ENCODE data around the gene NOTCH4.

The NOTCH4 gene

DNA sequence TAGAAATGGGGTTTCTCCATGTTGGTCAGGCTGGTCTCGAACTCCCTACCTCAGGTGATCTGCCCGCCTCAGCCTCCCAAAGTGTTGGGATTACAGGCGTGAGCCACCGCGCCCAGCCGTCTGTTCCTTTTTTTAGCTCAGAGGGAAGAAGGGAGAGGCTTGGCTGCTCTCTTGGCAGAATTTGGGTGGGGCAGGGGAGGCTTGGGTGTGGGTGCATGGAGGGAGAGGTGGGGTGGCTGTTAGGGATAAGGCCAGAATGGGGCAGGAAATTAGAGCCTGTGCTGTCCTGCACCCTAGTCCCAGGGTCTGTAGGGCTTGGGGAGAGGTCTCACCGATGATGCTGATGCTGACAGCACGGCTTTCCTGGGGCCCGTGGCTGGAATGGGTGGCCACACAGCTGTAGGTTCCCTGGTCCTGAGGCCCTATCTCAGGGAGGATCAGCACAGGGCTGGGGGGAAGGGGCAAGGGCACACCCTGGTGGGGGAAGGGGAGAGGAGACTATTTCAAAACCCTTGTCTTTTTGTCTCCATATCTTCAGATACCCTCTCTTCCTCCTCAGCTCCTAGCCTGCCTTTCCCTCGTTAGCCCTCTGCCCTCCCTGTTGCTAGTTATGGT lies 41.8 kb downstream of the NOTCH4 start:
- DNase-seq (ENCODE audit: low read depth in 2 of 2) = no peak

GRCh38 chr6:32181148-32181702 lies 42.6 kb downstream of the NOTCH4 start:
- no peak for DNase-seq (ENCODE audit: low read depth in 2 of 2)

DNA sequence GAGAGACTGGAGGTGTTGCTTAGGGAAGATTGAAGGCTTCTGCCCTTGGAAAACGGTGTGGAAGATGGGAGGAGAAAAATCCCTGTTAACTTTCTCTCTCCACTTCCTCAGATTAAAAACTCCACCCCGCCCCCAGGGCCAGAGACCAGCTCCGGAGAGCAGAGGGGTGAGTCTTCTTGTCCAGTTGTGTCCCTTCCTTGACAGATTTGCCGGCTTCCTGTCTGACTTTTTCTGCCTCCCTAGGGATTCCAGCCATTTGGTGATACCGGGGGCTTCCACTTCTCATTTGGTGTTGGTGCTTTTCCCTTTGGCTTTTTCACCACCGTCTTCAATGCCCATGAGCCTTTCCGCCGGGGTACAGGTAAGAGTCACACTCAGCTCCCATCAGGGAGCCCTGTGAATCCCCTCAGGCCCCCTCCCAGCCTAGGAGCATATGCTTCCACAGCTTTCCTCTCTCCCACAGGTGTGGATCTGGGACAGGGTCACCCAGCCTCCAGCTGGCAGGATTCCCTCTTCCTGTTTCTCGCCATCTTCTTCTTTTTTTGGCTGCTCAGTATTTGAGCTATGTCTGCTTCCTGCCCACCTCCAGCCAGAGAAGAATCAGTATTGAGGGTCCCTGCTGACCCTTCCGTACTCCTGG lies 44.0 kb downstream of the NOTCH4 start:
- no peak for DNase-seq (ENCODE audit: low read depth in 2 of 2)

DNA sequence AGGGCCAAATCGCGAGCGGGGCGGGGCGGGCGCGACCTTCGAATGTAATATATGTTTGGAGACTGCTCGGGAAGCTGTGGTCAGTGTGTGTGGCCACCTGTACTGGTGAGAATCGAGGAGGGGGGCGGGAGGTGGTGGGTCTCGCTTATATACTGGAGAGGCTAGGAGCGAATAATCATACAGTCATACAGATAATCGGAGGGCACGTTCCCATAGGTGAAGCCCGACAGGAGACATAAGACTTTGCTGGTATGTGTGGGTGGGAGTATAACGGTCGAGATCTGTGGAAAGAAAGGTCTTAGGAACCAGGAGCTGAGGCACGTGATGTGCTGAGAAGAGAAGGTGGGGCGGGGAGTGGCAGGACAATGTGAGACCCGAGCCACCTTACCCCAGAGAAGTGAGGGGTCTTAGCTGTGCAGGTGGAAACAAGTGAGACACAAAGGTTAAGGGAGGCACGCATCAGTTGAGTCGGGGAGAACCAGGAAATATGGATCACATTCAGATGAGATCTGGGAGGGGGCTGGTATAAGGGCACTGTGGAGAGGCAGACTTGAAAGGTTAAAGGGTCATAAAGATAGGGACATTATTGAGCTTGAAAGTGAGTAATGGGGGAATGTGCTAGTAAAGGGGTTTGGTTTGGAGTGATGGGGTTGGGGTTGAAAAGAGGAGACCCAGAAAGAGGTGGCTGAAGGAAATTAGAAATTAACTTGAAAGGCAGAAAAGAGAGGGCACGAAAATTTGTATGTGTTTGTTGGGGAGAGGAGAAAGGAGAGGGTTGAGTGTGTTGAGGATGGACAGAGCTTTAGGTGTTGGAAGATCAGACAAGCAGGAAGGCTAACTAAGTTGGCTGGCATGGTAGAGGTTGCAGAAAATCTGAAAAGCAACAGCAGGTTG lies 45.1 kb downstream of the NOTCH4 start:
- no peak for DNase-seq (ENCODE audit: low read depth in 2 of 2)

GRCh38 chr6:32177788-32178546 lies 45.9 kb downstream of the NOTCH4 start, which contains the start of gene RNF5:
TSS of gene RNF5 (plus strand) at chr6:32178405. CDS start at chr6:32178512, 107 bp downstream.
- peak; percentile 100 for DNase-seq (ENCODE audit: low read depth in 2 of 2)

DNA sequence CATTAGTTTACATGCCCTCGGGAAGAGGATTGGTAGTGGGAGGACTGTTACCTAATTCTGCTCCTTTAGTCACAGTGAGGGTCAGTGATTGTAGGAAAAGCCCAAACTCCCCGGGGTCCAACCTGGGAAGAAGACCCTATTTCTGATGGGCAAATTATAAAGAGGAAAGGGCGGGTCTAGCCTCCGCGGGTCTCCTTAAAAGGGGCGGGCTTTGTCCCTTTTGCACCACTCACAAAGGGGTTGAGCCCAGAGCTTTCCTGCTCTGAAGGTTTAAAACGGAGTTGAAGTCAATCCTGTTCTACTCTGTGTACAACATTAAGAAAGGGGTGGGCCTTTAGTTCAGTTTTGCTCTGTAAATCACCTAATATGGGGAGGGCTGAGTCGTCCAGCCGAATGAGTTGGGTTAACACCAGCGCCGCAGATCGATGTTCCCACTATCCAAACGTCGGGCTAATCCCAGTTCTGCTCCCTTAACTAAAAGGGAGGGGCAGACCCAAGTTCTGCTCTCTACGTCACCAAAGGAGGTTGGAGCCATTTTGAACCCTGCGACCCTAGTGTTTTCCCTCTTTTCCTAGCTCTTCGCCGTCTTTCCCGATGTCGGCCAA lies 46.6 kb downstream of the NOTCH4 start:
- no peak for DNase-seq (ENCODE audit: low read depth in 2 of 2)

DNA sequence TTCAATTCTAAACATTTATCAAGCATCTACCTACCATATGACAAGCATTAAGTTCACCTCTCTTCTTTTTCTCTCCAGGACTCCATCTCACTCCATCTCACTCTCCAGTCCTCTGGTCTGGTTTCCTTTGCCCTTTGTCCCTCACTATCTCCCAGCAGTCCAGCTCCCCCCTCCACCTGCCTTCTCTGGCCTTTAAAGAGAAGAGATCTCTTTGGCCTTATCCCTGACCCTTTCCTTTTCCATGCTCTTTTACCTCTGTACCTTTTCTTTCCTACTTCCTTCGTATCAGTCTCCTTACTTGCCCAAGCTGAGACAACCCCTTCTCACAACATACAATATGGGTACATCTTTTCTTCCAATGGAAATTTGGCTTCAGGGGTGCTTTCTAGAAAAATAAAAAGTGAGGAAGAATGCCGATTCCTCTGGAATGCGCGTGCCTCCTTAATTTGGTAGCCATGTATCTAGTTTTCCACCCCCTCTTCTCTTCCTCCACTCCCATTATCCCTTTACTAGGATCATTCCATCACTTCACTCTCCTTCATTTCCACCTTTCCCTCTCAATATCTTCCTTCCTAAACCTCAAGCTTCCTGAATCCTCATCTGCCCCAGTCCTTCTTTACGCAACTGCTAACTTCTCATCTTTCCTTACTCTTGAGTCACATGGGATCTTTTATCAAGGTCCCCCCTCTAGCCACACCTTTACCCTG lies 47.2 kb downstream of the NOTCH4 start:
- no peak for DNase-seq (ENCODE audit: low read depth in 2 of 2)

GRCh38 chr6:32175711-32176475 lies 48.0 kb downstream of the NOTCH4 start, which contains the start of gene AGPAT1:
TSS of gene AGPAT1 (minus strand) at chr6:32176084. CDS start at chr6:32171496, 4,588 bp downstream.
- peak; percentile 96 for DNase-seq (ENCODE audit: low read depth in 2 of 2)

GRCh38 chr6:32175322-32175710 lies 48.6 kb downstream of the NOTCH4 start:
- DNase-seq (ENCODE audit: low read depth in 2 of 2) = no peak

- no peak for DNase-seq (ENCODE audit: low read depth in 2 of 2)
Observed at GRCh38 chr6:32174416-32174815, 49.5 kb downstream of the NOTCH4 start.

DNA sequence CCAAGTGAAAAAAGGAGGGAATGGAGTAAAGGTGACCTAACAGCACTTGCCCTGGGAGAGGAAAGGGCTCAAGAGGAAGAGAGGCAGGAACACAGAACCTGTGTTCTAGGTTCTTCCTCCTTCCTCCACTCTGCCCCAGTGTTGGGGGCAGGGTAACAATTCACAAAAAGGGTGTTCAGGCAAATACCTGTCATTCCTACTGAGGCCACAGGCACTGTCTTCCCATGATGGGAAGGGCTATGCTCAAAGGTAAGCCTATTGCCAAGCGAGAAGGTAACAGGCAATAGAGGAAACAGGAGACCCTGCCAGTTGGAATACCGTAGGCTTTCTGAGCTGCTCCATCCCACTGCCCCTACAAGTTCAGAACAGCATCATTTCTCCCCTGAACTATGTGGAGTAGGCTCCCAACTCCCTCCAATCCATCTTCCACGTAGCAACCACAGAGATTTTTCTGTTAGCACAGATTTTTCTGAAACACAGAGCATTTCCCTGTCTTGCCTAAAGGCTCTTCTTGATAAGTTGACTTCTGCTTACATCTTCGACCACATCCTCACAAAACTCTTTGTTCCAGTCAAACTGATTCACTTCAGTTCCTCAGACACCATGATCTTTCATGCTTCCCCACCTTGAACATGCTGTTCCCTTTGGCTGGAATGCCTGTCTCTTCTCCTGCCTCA lies 50.7 kb downstream of the NOTCH4 start:
- DNase-seq (ENCODE audit: low read depth in 2 of 2) = no peak

DNA sequence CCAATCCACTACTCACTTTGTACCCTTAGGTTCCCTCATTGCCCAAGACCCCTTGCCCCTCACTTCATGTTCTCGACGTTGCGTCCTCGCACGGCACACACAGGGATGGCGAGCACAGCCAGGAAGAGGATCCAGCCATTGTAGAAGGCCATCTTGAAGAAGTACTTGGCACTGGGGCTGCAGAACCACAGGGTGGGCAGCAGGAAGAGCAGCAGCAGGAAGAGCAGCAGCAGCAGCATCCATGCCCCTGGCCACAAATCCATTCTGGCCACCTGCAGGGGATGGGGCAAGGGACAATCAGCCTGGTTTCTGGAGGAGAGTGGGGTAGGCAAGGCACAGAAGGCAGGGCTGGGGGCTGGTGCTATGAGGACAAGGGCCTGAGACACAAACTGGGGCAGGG lies 52.6 kb downstream of the NOTCH4 start:
- no peak for DNase-seq (ENCODE audit: low read depth in 2 of 2)

DNA sequence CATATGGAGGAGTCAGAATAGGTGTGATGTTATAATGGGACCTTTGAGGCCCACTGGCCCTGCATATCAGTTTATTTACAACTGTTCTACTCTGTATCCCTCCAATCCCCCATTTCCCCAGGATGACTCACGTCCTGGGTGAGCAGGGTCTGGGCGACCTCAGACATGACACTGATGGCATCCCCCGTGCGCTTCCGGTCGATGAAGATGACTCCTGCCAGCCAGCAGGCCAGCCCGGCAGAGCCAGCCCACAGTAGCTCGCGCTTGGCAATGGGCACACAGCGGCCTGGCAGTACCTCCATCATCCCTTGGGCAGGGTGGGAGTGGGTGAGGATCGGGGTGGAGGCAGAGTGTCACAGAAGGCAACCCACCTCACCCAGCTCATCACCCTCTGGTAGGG lies 53.6 kb downstream of the NOTCH4 start:
- DNase-seq (ENCODE audit: low read depth in 2 of 2) = no peak

- no peak for DNase-seq (ENCODE audit: low read depth in 2 of 2)
Observed at GRCh38 chr6:32168807-32169591, 54.9 kb downstream of the NOTCH4 start.

DNA sequence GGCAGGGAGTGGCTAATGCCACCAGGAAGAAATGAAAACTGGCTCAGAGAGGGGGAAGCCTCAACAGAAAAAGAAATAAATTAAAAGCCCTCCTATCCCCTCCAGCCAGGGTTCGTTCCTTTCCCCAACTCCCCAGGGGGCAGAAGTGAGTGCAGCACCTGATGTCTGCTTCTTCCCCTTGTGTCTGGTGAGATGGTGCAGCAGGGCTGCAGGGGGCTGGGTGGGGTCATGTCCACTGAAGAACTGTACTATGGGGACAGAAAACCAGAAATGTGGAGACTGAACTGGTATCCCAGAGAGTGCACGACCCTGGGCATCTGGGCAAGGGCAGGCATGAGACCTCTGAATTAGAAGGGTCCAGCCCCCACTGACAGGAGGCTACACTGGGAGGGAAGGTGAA lies 55.5 kb downstream of the NOTCH4 start:
- DNase-seq (ENCODE audit: low read depth in 2 of 2) = no peak

DNA sequence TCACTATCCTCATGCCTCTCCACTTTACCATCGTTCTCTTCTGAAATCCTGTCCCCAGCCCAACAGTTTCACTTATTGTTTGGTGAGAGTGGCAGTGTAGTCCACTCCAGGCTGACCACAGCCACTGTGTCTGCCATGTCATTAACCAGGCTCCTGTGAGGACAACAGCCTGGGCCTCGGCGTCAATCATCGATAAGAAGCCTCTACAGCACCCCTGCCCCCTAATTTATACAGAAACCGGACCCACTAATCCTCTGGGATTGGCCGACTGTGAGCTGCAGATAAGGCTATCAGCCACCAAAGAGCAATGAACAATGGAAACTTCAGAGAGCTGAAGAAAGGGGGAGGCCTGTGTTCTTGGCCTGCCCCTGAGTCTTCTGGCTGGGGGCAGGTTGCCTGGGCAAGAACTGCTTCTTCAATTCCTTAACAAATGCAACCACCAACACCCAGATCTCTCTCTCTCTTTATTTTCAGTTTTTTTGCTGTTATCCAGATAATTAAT lies 56.1 kb downstream of the NOTCH4 start:
- DNase-seq (ENCODE audit: low read depth in 2 of 2) = no peak

- no peak for DNase-seq (ENCODE audit: low read depth in 2 of 2)
Observed at GRCh38 chr6:32167154-32167760, 56.6 kb downstream of the NOTCH4 start.

Data from fibroblast of skin of left quadriceps (primary cell).